Calu3 (cell line): ENCODE measurements around the gene ZNF784. TPM values are rescaled to one million over a fixed set of nuclear protein-coding genes. Genes with fewer than 3 reads are reported as not detected.

Experiments used
- BruUV-seq: library from RNA; stranded (reverse); fragments of 400-500 nt; replicated peaks from 2 replicates; lab custom pipeline; 2021; lab: Mats Ljungman, UMichigan
- CTCF ChIA-PET: fragments of 300-600 bp; sonication (Branson Sonifier 250); formaldehyde crosslinking; loops from one replicate; lab custom pipeline; 2022; ENCODE audit warnings: antibody characterized with exemption; lab: Charles Lee
- DNase-seq: peaks from one replicate; pipeline ENCODE4 v3.0.0; 2022
- H3K27ac Mint-ChIP-seq: one replicate; pipeline ENCODE4 v1.8.0; 2022; ENCODE audit warnings: mixed read lengths; ENCODE audit not compliant: unreplicated experiment
- H3K27me3 Mint-ChIP-seq: one replicate; pipeline ENCODE4 v1.8.0; 2022; ENCODE audit warnings: mixed read lengths; ENCODE audit not compliant: unreplicated experiment
- H3K36me3 Mint-ChIP-seq: one replicate; pipeline ENCODE4 v1.8.0; 2022; ENCODE audit warnings: mild to moderate bottlenecking, moderate library complexity, mixed read lengths; ENCODE audit not compliant: insufficient read depth, unreplicated experiment
- H3K4me1 Mint-ChIP-seq: one replicate; pipeline ENCODE4 v1.8.0; 2022; ENCODE audit warnings: mild to moderate bottlenecking, low read depth, mixed read lengths; ENCODE audit not compliant: unreplicated experiment
- H3K4me3 Mint-ChIP-seq: one replicate; pipeline ENCODE4 v1.8.0; 2022; ENCODE audit warnings: mild to moderate bottlenecking, low read depth, moderate library complexity, mixed read lengths; ENCODE audit not compliant: unreplicated experiment
- H3K9me3 Mint-ChIP-seq: one replicate; pipeline ENCODE4 v1.8.0; 2022; ENCODE audit warnings: low read depth, mixed read lengths; ENCODE audit not compliant: unreplicated experiment
- CTCF ChIP-seq: fragments of 200-600 bp; IDR thresholded peaks from one replicate; pipeline ENCODE4 v1.8.0; 2022; ENCODE audit warnings: antibody characterized with exemption; ENCODE audit not compliant: unreplicated experiment
- intact Hi-C: fragments of 100-400 bp; cut with micrococcal nuclease; formaldehyde crosslinking; loops from one replicate; pipeline ENCODE4 v1.10.0; 2022; ENCODE audit not compliant: unreplicated experiment
- total RNA-seq: library from RNA; stranded (reverse); gene quantifications from 2 replicates; pipeline ENCODE4 v1.2.3, GENCODE V29; 2022

ZNF784 gene
- total RNA-seq, 1 experiment from 2014 or later = 6.0 TPM

DNA sequence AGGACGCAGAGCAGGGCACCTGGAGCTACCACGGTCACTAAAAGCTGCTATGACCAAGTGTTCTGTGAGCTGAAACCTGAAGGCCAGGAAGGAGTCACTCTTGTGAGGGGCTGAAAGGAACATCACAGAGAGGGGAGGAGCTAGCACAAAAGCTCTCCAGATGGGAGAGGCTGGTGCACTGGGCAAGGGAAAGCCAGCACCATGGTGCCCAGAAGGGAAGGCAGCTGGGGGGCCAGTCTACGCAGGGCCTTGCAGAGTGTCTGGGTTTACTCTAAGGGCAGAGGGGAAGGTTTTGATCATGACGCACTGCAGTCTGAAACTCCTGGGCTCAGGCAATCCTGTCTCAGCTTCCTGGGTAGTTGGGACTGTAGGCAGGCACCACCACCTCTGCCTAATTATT, 12.4 kb upstream of the ZNF784 start:
- H3K36me3 Mint-ChIP-seq = peaks cover 65% of the 10 kb centered on the region
- peaks cover 42% of the 10 kb centered on the region for H3K4me1 Mint-ChIP-seq
- H3K4me3 Mint-ChIP-seq = peak overlapping the region; percentile 91
- TF ChIP-seq CTCF = no peak
- H3K27ac Mint-ChIP-seq = peak overlapping the region; percentile 97
- DNase-seq = no peak
- no peaks in the 10 kb centered on the region for H3K9me3 Mint-ChIP-seq
- intact Hi-C loops = loop anchor here (10.0 kb wide), 2 partner anchors 252 to 492 kb away; partner anchors contain the start of genes RPL28, TMEM238 and TNNT1
- no TSS peak for BruUV-seq
- CTCF ChIA-PET = interaction anchor here (0.5 to 1.3 kb wide), 3 partner anchors 12 to 584 kb away, joined by 3 to 4 read pairs (median 3); no protein-coding TSS in a partner anchor
- no peaks in the 10 kb centered on the region for H3K27me3 Mint-ChIP-seq

DNA sequence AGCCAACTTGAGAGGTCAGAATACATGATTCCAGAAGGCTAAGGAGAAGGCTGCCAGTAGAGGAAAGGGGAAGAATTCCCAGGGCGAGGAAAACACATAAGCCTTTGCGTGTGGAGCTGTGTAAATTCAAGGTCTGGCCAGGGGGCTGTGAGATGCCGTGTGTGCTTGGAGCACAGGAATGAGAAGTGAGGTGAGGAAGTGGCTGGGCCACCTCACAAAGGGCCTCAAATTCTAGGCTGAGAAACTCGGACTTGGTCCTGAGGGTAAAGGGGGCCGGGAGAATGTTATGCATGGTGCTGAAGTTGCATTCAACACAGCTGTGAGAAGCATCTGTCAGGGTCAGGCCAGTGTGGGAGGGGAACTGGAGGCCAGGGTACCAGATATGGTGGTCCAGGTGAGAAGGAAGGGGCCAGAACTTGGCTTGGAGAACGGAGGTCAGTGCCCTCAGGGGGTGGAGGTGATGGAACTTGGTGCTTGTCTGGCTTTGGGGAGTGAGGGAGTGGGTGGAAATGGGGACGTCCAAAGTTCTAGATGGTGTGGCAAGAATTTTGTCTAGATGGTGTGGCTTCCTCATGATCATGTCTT, 11.6 kb upstream of the ZNF784 start:
- Mint-ChIP-seq H3K9me3 (no peaks in the 10 kb centered on the region), H3K27ac (peak overlapping the region; percentile 97), H3K36me3 (peaks cover 59% of the 10 kb centered on the region), H3K4me1 (peaks cover 40% of the 10 kb centered on the region), H3K27me3 (no peaks in the 10 kb centered on the region), H3K4me3 (peak overlapping the region; percentile 91)
- BruUV-seq = no TSS peak
- intact Hi-C loops = loop anchor here (10.0 kb wide), 2 partner anchors 251 to 491 kb away; partner anchors contain the start of genes RPL28, TMEM238 and TNNT1
- CTCF ChIA-PET = interaction anchor here (0.5 to 0.6 kb wide), 2 partner anchors 583 to 618 kb away, joined by 3 to 4 read pairs; no protein-coding TSS in a partner anchor
- no peak for DNase-seq
- no peak for TF ChIP-seq CTCF

DNA sequence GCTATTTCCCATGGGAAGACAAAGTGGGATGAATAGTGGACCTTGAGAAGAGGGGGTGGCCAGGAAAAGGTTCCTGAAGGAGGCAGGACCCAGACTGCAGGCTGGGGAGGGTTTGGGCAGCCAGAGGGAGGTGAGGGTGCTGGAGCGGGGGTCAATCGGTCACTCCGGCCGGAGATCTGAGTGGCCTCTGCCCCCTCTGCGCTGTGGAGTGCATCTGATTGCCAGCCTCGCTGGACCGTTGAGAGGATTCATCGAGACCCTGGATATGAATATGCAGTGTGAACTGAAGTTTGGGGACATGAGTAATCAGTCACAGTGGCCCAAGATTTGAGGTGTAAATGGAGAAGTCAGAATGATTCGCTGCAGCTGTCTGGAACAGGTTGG, 11.0 kb upstream of the ZNF784 start:
- peaks cover 53% of the 10 kb centered on the region for H3K36me3 Mint-ChIP-seq
- H3K9me3 Mint-ChIP-seq = no peaks in the 10 kb centered on the region
- H3K4me1 Mint-ChIP-seq = peaks cover 40% of the 10 kb centered on the region
- BruUV-seq = TSS peak; percentile 43
- TF ChIP-seq CTCF = no peak
- intact Hi-C loops = loop anchor here (10.0 kb wide), 2 partner anchors 251 to 491 kb away; partner anchors contain the start of genes RPL28, TMEM238 and TNNT1
- CTCF ChIA-PET = interaction anchor here (0.5 to 1.0 kb wide), 6 partner anchors 11 to 698 kb away, joined by 3 to 5 read pairs (median 4); partner anchors contain the start of genes FIZ1 and ZNF784
- no peak for DNase-seq
- no peaks in the 10 kb centered on the region for H3K27me3 Mint-ChIP-seq
- peak overlapping the region; percentile 91 for H3K4me3 Mint-ChIP-seq
- peak overlapping the region; percentile 97 for H3K27ac Mint-ChIP-seq

DNA sequence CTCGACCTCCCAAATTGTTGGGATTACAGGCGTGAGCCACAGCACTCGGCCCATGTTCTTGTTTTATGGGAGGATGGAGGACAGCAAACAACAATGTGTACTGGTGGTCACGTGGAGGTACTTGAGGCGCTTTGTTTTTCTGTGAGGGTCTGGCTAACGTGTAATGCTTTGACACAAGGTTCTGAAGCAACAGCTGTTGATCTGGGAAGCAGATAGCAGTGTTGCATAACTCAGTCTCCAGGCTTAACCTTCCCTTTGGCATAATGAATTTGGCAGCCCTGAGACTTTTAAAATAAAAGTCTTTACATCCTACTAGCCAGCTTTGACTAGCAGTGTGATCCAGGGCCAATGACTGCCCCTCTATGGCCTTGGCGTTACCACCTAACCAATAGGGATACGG, 9.5 kb upstream of the ZNF784 start:
- no peak for TF ChIP-seq CTCF
- intact Hi-C loops = loop anchor here (5.0 to 10.0 kb wide), 3 partner anchors 167 to 489 kb away; partner anchors contain the start of genes RPL28, TMEM238 and TNNT1
- Mint-ChIP-seq H3K4me3 (no peak overlapping the region), H3K9me3 (no peaks in the 10 kb centered on the region), H3K4me1 (peaks cover 40% of the 10 kb centered on the region), H3K27ac (no peak overlapping the region), H3K27me3 (no peaks in the 10 kb centered on the region), H3K36me3 (peaks cover 49% of the 10 kb centered on the region)
- no TSS peak for BruUV-seq
- no peak for DNase-seq
- CTCF ChIA-PET = interaction anchor here (0.7 to 0.9 kb wide), 2 partner anchors 10 to 138 kb away, joined by 4 to 6 read pairs; partner anchors contain the start of gene ZNF784
